HCT116 (cell line): ENCODE data around the gene ALOX15.

ENCODE experiments used
- REST ChIP-seq: IDR thresholded peaks from 2 replicates; pipeline ENCODE4 v1.6.1; 2012; ENCODE audit warnings: low read depth
- TF ChIP-seq, protein P1 (sequence below): IDR thresholded peaks from 2 replicates; pipeline ENCODE4 v1.6.1; 2012

- TF ChIP-seq REST = no peak
- TF ChIP-seq, protein P1, sequence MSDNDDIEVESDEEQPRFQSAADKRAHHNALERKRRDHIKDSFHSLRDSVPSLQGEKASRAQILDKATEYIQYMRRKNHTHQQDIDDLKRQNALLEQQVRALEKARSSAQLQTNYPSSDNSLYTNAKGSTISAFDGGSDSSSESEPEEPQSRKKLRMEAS = no peak
Observed at GRCh38 chr17:4593021-4593421, 48.5 kb downstream of the ALOX15 start.
